Measurements from ENCODE around the gene PRRT1B. TPM values are rescaled to one million over a fixed set of nuclear protein-coding genes. Genes with fewer than 3 reads are reported as not detected.
"Not testable (repeated sequence)": the region's sequence is repeated elsewhere in the genome, so short reads cannot be mapped to it uniquely, and the experiment has no call there.

The PRRT1B gene
- total RNA-seq, 6 donors from 2014 or later, result 1.8 to 10.5 (median 8.0) TPM

GRCh38 chr9:131545786-131546335, 538 bp downstream of the PRRT1B start:
- H3K36me3 ChIP-seq, result no peaks in the 10 kb centered on the region
- peaks cover 9 to 19% (median 15%) of the 10 kb centered on the region in 4 donors for H3K9me3 ChIP-seq
- DNase-seq, result peak in 1 of 2 donors; percentile 77
- ATAC-seq (ENCODE audit: low FRiP score in 2 of 2), result peak; percentile 52 to 72
- H3K4me1 ChIP-seq, result peaks cover 11 to 19% (median 13%) of the 10 kb centered on the region in 4 donors
- H3K27me3 ChIP-seq, result peaks cover 0 to 21% (median 17%) of the 10 kb centered on the region in 4 donors
- WGBS, 2 donors, result 6 to 8% methylated on average over 26 to 30 of the region's 30 CpGs
- H3K4me3 ChIP-seq, result peak overlapping the region in 3 of 4 donors; percentile 43 to 52 (median 51)
- peak overlapping the region; percentile 9 to 73 (median 35) for H3K27ac ChIP-seq
- TF ChIP-seq CTCF (IDR thresholded peaks at IDR 0.05) (no peak), POLR2AphosphoS5 (IDR thresholded peaks at IDR 0.05) (no peak), POLR2A (IDR thresholded peaks at IDR 0.05) (no peak), EP300 (IDR thresholded peaks at IDR 0.05) (no peak)

DNA sequence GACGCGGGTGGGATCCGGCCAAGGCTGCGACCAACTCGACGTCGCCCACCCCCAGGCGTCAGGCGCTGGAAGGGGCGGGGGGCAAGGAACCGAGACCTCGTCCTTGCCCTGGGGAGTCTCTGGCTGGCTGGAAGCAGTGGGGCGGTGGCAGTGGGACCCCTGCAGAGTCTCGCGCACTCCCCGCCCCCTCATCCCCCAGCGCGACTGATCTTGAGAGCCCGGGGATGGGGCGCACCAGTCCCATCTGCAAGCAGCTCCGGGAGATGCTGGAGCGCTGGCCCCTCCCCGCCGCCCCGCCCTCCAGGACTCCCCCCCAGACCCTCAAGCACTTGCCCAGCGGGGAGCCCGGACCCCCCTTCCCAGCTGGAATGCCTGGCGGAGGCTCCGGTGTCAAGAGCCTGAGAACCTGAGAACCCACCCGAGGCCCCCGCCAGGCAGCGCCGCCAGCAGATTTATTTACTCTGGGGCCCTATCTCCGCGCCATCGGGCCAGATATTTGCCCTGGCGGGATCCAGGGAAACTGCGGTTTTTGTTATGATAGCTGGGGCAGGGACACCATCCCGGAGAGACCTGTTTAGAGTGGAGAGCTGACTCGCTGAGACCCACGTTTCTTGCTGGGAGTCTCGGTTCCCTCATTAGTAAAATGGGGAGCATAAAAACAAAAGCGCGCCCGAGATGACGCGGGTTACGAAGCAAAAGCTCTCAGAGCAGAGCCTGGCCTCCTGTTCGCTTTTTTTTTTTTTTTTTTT, 1.2 kb downstream of the PRRT1B start:
- ATAC-seq (ENCODE audit: low FRiP score in 2 of 2), result peak; percentile 43 to 44
- TF ChIP-seq POLR2AphosphoS5 (IDR thresholded peaks at IDR 0.05), result no peak
- TF ChIP-seq CTCF (IDR thresholded peaks at IDR 0.05), result peak in 1 of 6 experiments; percentile 21
- H3K36me3 ChIP-seq, result no peaks in the 10 kb centered on the region
- peaks cover 0 to 21% (median 17%) of the 10 kb centered on the region in 4 donors for H3K27me3 ChIP-seq
- peak in 1 of 2 donors; percentile 77 for DNase-seq
- peaks cover 11 to 19% (median 13%) of the 10 kb centered on the region in 4 donors for H3K4me1 ChIP-seq
- peak overlapping the region in 1 of 4 donors; percentile 19 for H3K27ac ChIP-seq
- WGBS, 2 donors, result 3 to 5% methylated on average over 16 to 31 of the region's 49 CpGs
- H3K9me3 ChIP-seq, result peaks cover 9 to 19% (median 15%) of the 10 kb centered on the region in 4 donors
- peak overlapping the region in 3 of 4 donors; percentile 43 to 52 (median 51) for H3K4me3 ChIP-seq

- peaks cover 0 to 22% (median 18%) of the 10 kb centered on the region in 4 donors for H3K27me3 ChIP-seq
- 90 to 95% methylated on average over 10 of the region's 10 CpGs for WGBS, 2 donors
Measured at GRCh38 chr9:131549186-131549585, 3.9 kb downstream of the PRRT1B start.

DNA sequence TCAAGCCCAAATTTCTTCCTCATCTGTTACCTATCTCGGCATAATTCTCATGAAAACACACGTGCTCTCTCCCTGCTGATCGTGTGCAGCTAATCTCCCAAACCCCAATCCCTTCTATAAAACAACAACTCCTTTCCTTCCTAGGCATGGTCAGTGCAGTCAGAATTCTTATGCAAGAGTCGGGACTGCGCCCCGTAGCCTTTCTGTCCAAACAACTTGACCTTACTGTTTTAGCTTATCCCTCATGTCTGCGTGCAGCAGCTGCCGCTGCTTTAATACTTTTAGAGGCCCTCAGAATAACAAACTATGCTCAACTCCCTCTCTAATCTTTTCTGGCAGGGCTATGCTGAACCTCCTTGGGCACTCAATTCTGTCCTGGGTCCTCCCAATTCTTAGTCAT, 5.1 kb downstream of the PRRT1B start:
- DNase-seq; H3K4me3 ChIP-seq; H3K36me3 ChIP-seq; H3K9me3 ChIP-seq; H3K27ac ChIP-seq; ATAC-seq (ENCODE audit: low FRiP score in 2 of 2): not testable (repeated sequence)
- peaks cover 11 to 16% (median 13%) of the 10 kb centered on the region in 4 donors for H3K4me1 ChIP-seq
- WGBS, 2 donors, result 49 to 53% methylated on average over 8 of the region's 8 CpGs
- H3K27me3 ChIP-seq, result peaks cover 0 to 29% (median 14%) of the 10 kb centered on the region in 4 donors

More at GRCh38 chr9:131549186-131549585, 3.9 kb downstream of the PRRT1B start:
- not testable (repeated sequence) for H3K4me3 ChIP-seq; H3K27ac ChIP-seq; ATAC-seq (ENCODE audit: low FRiP score in 2 of 2); H3K36me3 ChIP-seq; H3K9me3 ChIP-seq; DNase-seq
- peaks cover 11 to 19% (median 13%) of the 10 kb centered on the region in 4 donors for H3K4me1 ChIP-seq

DNA sequence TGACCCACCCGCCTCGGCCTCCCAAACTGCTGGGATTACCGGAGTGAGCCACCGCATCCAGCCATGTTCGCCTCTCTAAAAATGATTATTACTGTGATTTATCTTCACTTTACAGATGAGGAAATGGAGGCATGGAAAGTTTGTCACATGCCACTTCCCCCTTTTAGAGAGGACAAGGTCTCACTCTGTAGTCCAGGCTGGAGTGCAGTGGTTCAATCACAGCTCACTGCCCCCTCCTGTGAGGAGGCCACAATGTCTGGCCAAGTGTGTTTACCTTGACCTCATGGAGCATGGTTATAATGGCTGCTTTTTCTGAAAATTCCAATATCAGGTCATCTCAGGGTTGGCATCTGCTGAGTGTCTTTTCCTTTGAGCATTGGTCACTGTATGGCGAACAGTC, 6.7 kb downstream of the PRRT1B start:
- H3K4me1 ChIP-seq, result peaks cover 0 to 2% (median under 1%) of the 10 kb centered on the region in 4 donors
- DNase-seq, result no peak
- H3K27ac ChIP-seq, result no peak overlapping the region
- H3K27me3 ChIP-seq, result peaks cover 0 to 18% (median 4%) of the 10 kb centered on the region in 4 donors
- no peaks in the 10 kb centered on the region for H3K9me3 ChIP-seq
- ATAC-seq (ENCODE audit: low FRiP score in 2 of 2), result no peak
- no peak overlapping the region for H3K4me3 ChIP-seq
- TF ChIP-seq POLR2AphosphoS5 (IDR thresholded peaks at IDR 0.05) (no peak), EP300 (IDR thresholded peaks at IDR 0.05) (no peak), CTCF (IDR thresholded peaks at IDR 0.05) (no peak), POLR2A (IDR thresholded peaks at IDR 0.05) (no peak)
- 87 to 99% methylated on average over 6 of the region's 6 CpGs for WGBS, 2 donors
- H3K36me3 ChIP-seq, result no peaks in the 10 kb centered on the region
